ENCODE results near the gene MARCHF9.

DNA sequence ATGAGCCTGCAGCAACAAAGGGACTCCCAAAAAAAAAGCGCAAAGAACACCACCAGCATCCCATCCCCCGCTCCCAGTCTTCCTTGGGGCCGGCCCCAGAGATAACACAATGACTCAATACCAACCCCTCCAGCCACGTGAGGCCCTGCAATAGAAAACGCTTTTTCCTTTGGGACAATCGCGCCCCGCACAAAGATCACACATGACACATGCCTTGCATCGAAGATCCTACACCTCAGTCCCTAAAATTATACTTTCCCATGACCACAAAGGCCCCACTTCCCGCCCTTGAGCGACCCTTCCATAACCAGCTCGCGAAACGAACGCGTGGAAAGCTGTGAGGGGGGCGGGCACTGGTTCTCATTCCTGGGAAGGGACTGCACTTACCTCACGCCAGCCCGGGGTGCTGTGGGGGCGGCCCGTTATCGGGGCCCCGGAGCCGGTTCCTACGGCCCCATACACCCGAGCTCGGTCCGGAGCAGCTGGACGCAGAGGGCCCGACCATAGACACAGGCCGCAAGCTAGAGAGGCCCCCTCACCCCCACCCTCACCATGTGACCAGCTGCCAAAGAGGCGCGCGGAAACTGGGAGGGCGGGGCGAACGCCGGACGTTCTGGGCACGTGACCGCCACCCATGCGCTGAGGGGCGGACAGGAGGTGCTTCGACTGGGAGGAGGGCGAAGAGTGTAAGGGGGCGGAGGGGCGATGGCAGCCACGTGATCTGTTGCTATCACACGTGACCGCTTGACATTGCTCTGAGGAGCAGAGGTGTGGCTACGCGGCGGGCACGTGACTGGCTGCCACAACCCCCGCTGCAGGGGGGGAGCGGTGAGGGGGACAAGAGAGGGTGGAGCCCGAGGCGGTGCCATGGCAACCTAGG is 2.9 kb upstream of the MARCHF9 start, which contains the start of gene CDK4:
- TF ChIP-seq, protein P1, sequence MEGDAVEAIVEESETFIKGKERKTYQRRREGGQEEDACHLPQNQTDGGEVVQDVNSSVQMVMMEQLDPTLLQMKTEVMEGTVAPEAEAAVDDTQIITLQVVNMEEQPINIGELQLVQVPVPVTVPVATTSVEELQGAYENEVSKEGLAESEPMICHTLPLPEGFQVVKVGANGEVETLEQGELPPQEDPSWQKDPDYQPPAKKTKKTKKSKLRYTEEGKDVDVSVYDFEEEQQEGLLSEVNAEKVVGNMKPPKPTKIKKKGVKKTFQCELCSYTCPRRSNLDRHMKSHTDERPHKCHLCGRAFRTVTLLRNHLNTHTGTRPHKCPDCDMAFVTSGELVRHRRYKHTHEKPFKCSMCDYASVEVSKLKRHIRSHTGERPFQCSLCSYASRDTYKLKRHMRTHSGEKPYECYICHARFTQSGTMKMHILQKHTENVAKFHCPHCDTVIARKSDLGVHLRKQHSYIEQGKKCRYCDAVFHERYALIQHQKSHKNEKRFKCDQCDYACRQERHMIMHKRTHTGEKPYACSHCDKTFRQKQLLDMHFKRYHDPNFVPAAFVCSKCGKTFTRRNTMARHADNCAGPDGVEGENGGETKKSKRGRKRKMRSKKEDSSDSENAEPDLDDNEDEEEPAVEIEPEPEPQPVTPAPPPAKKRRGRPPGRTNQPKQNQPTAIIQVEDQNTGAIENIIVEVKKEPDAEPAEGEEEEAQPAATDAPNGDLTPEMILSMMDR (IDR thresholded peaks at IDR 0.05), result no peak
- TF ChIP-seq ZFX (IDR thresholded peaks at IDR 0.05; ENCODE audit: borderline replicate concordance), result no peak
